H9 (cell line): Measurements from ENCODE around the gene DYNC1I2. TPM values are rescaled to one million over a fixed set of nuclear protein-coding genes. Genes with fewer than 3 reads are reported as not detected.

Experiments used
- DNase-seq: peaks from one replicate; pipeline ENCODE4 v3.0.0-alpha.2; 2017
- H2AFZ ChIP-seq: one replicate; pipeline ENCODE4 v1.6.1; 2013; ENCODE audit warnings: mild to moderate bottlenecking, low read length, control low read depth, moderate library complexity
- H2AK5ac ChIP-seq: 2 replicates; pipeline ENCODE4 v1.6.1; 2013; ENCODE audit warnings: low read length, control low read depth, mixed read lengths; ENCODE audit not compliant: insufficient read length
- H2BK120ac ChIP-seq: one replicate; pipeline ENCODE4 v1.6.1; 2013; ENCODE audit warnings: low read depth, mild to moderate bottlenecking, low read length, control low read depth, inconsistent platforms; ENCODE audit not compliant: poor library complexity, severe bottlenecking
- H2BK12ac ChIP-seq: 2 replicates; pipeline ENCODE4 v1.6.1; 2013; ENCODE audit warnings: low read length, control low read depth, mixed read lengths, low read depth; ENCODE audit not compliant: insufficient read length
- H2BK15ac ChIP-seq: 2 replicates; pipeline ENCODE4 v1.6.1; 2013; ENCODE audit warnings: low read depth, low read length, control low read depth
- H2BK20ac ChIP-seq: one replicate; pipeline ENCODE4 v1.6.1; 2013; ENCODE audit warnings: low read depth, mild to moderate bottlenecking, low read length, control low read depth, inconsistent platforms; ENCODE audit not compliant: poor library complexity, severe bottlenecking
- H2BK5ac ChIP-seq: 2 replicates; pipeline ENCODE4 v1.6.1; 2013; ENCODE audit warnings: low read length, control low read depth, mixed read lengths; ENCODE audit not compliant: insufficient read length
- H3K14ac ChIP-seq: 2 replicates; pipeline ENCODE4 v1.6.1; 2013; ENCODE audit warnings: low read length, control low read depth; ENCODE audit not compliant: insufficient read depth
- H3K18ac ChIP-seq: 2 replicates; pipeline ENCODE4 v1.6.1; 2013; ENCODE audit warnings: low read depth, mild to moderate bottlenecking, mixed read lengths, low read length, control low read depth; ENCODE audit not compliant: insufficient read length
- H3K23ac ChIP-seq: 2 replicates; pipeline ENCODE4 v1.6.1; 2013; ENCODE audit warnings: low read length, control low read depth, mixed read lengths, low read depth; ENCODE audit not compliant: insufficient read length
- H3K23me2 ChIP-seq: 2 replicates; pipeline ENCODE4 v1.6.1; 2013; ENCODE audit warnings: low read depth, mild to moderate bottlenecking, mixed read lengths, low read length, control low read depth; ENCODE audit not compliant: insufficient read length, poor library complexity, severe bottlenecking
- H3K27ac ChIP-seq: 2 replicates; pipeline ENCODE4 v1.5.1; 2013; ENCODE audit warnings: low read length, control low read depth, mixed read lengths, low read depth; ENCODE audit not compliant: insufficient read length
- H3K27me3 ChIP-seq: 2 replicates; pipeline ENCODE4 v1.6.1; 2013; ENCODE audit warnings: low read length, control low read depth, inconsistent platforms; ENCODE audit not compliant: insufficient read depth
- H3K4ac ChIP-seq: 2 replicates; pipeline ENCODE4 v1.6.1; 2013; ENCODE audit warnings: low read depth, mild to moderate bottlenecking, control low read depth, inconsistent platforms, low read length, moderate library complexity
- H3K4me1 ChIP-seq: 2 replicates; pipeline ENCODE4 v1.6.1; 2013; ENCODE audit warnings: low read length, control low read depth, inconsistent platforms; ENCODE audit not compliant: insufficient read depth
- H3K4me2 ChIP-seq: 2 replicates; pipeline ENCODE4 v1.6.1; 2013; ENCODE audit warnings: low read length, control low read depth, mixed read lengths; ENCODE audit not compliant: insufficient read length, insufficient read depth
- H3K56ac ChIP-seq: 2 replicates; pipeline ENCODE4 v1.6.1; 2013; ENCODE audit warnings: low read depth, mild to moderate bottlenecking, mixed read lengths, low read length, control low read depth; ENCODE audit not compliant: insufficient read length
- H3K79me1 ChIP-seq: 2 replicates; pipeline ENCODE4 v1.6.1; 2013; ENCODE audit warnings: low read depth, mild to moderate bottlenecking, moderate library complexity, low read length, control low read depth, inconsistent platforms; ENCODE audit not compliant: insufficient read depth, poor library complexity, severe bottlenecking
- H3K79me2 ChIP-seq: 2 replicates; pipeline ENCODE4 v1.6.1; 2013; ENCODE audit warnings: low read length, control low read depth, inconsistent platforms; ENCODE audit not compliant: insufficient read depth
- H3K9ac ChIP-seq: 2 replicates; pipeline ENCODE4 v1.6.1; 2013; ENCODE audit warnings: low read length, control low read depth, mixed read lengths; ENCODE audit not compliant: insufficient read length; ENCODE audit errors: extremely low read depth
- H3K9me3 ChIP-seq: one replicate; pipeline ENCODE4 v1.6.1; 2013; ENCODE audit warnings: low read depth, low read length, inconsistent platforms; ENCODE audit not compliant: control insufficient read depth
- H3T11ph ChIP-seq: one replicate; pipeline ENCODE4 v1.6.1; 2013; ENCODE audit warnings: mild to moderate bottlenecking, low read length, control low read depth, inconsistent platforms
- H4K20me1 ChIP-seq: one replicate; pipeline ENCODE4 v1.6.1; 2013; ENCODE audit not compliant: control insufficient read depth, insufficient read length, insufficient read depth
- H4K5ac ChIP-seq: 2 replicates; pipeline ENCODE4 v1.6.1; 2013; ENCODE audit warnings: low read depth, mild to moderate bottlenecking, mixed read lengths, low read length, control low read depth; ENCODE audit not compliant: insufficient read length
- H4K8ac ChIP-seq: replicated peaks from 2 replicates; pipeline ENCODE4 v1.6.1; 2013; ENCODE audit warnings: low read length, control low read depth, mixed read lengths, low read depth; ENCODE audit not compliant: insufficient read length
- H4K91ac ChIP-seq: 2 replicates; pipeline ENCODE4 v1.6.1; 2013; ENCODE audit warnings: low read depth, mild to moderate bottlenecking, moderate library complexity, mixed read lengths, low read length, control low read depth; ENCODE audit not compliant: insufficient read length
- H3K27ac Mint-ChIP-seq, 3 experiments: 2 replicates in 2 of 3; 3 replicates in 1 of 3; pipeline ENCODE4 v1.8.0; 2020 to 2021; ENCODE audit warnings: mixed read lengths in 3 of 3, mild to moderate bottlenecking in 1 of 3, moderate library complexity in 1 of 3
- H3K27me3 Mint-ChIP-seq: 2 replicates; pipeline ENCODE4 v1.8.0; 2021; ENCODE audit warnings: low read depth, mild to moderate bottlenecking, moderate library complexity, mixed read lengths
- H3K36me3 Mint-ChIP-seq, 3 experiments: 2 replicates in 2 of 3; 3 replicates in 1 of 3; pipeline ENCODE4 v1.8.0; 2020 to 2021; ENCODE audit warnings: low read depth in 3 of 3, mixed read lengths in 3 of 3; ENCODE audit not compliant: insufficient read depth in 1 of 3
- H3K4me1 Mint-ChIP-seq, 2 experiments: 2 replicates each; pipeline ENCODE4 v1.8.0; 2020; ENCODE audit warnings: mixed read lengths in 2 of 2
- H3K4me3 Mint-ChIP-seq, 2 experiments: 2 replicates in 1 of 2; 3 replicates in 1 of 2; pipeline ENCODE4 v1.8.0; 2020 to 2021; ENCODE audit warnings: mild to moderate bottlenecking in 2 of 2, mixed read lengths in 2 of 2, moderate library complexity in 1 of 2
- H3K9me3 Mint-ChIP-seq, 2 experiments: 2 replicates in 1 of 2; 3 replicates in 1 of 2; pipeline ENCODE4 v1.8.0; 2020; ENCODE audit warnings: mild to moderate bottlenecking in 2 of 2, mixed read lengths in 2 of 2, moderate library complexity in 1 of 2
- WGBS: extraction: QIAGEN DNeasy Blood & Tissue Kit; methylation state at CpG from one replicate; pipeline ENCODE4 v1.1.7; 2013; ENCODE audit warnings: missing lambda C conversion rate, low lambda C conversion rate, mixed read lengths; ENCODE audit not compliant: insufficient read length; ENCODE audit errors: extremely low coverage; 5-methylcytosine and 5-hydroxymethylcytosine counted together
- total RNA-seq: library from RNA; stranded (reverse); gene quantifications from 2 replicates; pipeline ENCODE4 v1.2.1, GENCODE V29; 2021
- TF ChIP-seq, protein P1 (sequence below): fragments of 200-600 bp; sonication (generic); conservative IDR thresholded peaks from 3 replicates; pipeline ENCODE4 v1.8.0; 2021; ENCODE audit warnings: antibody characterized with exemption, mild to moderate bottlenecking

The DYNC1I2 gene
- total RNA-seq, 1 experiment from 2014 or later, result 73.4 TPM

- no peak overlapping the region for H2BK12ac ChIP-seq
- H3K56ac ChIP-seq, result no peak overlapping the region
- H3K4me3 Mint-ChIP-seq, result no peak overlapping the region
- H3K27ac ChIP-seq, result no peak overlapping the region
- no peak overlapping the region for H3K4ac ChIP-seq
- no peaks in the 10 kb centered on the region for H3K27me3 Mint-ChIP-seq
- no peak overlapping the region for H4K91ac ChIP-seq
- H3K27ac Mint-ChIP-seq, result no peak overlapping the region; a peak in 1 of 7 replicates
- no peak overlapping the region for H3K14ac ChIP-seq
- no peak overlapping the region for H3T11ph ChIP-seq
- peaks cover 0 to 17% (median 2%) of the 10 kb centered on the region in 3 experiments; a peak in 5 of 7 replicates for H3K36me3 Mint-ChIP-seq
- no peak overlapping the region for H3K23ac ChIP-seq
- H2BK120ac ChIP-seq, result no peak overlapping the region
- no peak overlapping the region for H3K9ac ChIP-seq
- H3K79me1 ChIP-seq, result no peaks in the 10 kb centered on the region
- no peaks in the 10 kb centered on the region for H3K23me2 ChIP-seq
- H3K9me3 ChIP-seq, result no peaks in the 10 kb centered on the region
- no peak overlapping the region for H4K8ac ChIP-seq
- peaks cover 0 to 1% of the 10 kb centered on the region in 2 experiments; a peak in 1 of 4 replicates for H3K4me1 Mint-ChIP-seq
- H4K5ac ChIP-seq, result no peak overlapping the region
- no peaks in the 10 kb centered on the region for H3K79me2 ChIP-seq
- no peak overlapping the region for H2BK15ac ChIP-seq
- H2BK5ac ChIP-seq, result no peak overlapping the region
- no peaks in the 10 kb centered on the region for H3K4me1 ChIP-seq
- WGBS, result no CpG with 5 or more reads among the region's 4 CpGs
- H2AK5ac ChIP-seq, result no peak overlapping the region
- no peak overlapping the region for H3K18ac ChIP-seq
- no peak overlapping the region for H2BK20ac ChIP-seq
- TF ChIP-seq, protein P1, sequence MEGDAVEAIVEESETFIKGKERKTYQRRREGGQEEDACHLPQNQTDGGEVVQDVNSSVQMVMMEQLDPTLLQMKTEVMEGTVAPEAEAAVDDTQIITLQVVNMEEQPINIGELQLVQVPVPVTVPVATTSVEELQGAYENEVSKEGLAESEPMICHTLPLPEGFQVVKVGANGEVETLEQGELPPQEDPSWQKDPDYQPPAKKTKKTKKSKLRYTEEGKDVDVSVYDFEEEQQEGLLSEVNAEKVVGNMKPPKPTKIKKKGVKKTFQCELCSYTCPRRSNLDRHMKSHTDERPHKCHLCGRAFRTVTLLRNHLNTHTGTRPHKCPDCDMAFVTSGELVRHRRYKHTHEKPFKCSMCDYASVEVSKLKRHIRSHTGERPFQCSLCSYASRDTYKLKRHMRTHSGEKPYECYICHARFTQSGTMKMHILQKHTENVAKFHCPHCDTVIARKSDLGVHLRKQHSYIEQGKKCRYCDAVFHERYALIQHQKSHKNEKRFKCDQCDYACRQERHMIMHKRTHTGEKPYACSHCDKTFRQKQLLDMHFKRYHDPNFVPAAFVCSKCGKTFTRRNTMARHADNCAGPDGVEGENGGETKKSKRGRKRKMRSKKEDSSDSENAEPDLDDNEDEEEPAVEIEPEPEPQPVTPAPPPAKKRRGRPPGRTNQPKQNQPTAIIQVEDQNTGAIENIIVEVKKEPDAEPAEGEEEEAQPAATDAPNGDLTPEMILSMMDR, result no peak
- H4K20me1 ChIP-seq, result no peaks in the 10 kb centered on the region
- H3K9me3 Mint-ChIP-seq, result no peaks in the 10 kb centered on the region
- no peaks in the 10 kb centered on the region for H3K27me3 ChIP-seq
- H3K4me2 ChIP-seq, result no peak overlapping the region
- no peak for DNase-seq
- H2AFZ ChIP-seq, result no peak overlapping the region
Measured at GRCh38 chr2:171718720-171719119, 31.5 kb downstream of the DYNC1I2 start.
